Astrocyte of the hippocampus (primary cell): Measurements from ENCODE around the gene EML6.

Experiments
- DNase-seq: peaks from one replicate; pipeline ENCODE4 v3.0.0; 2011; ENCODE audit warnings: low read depth, low spot score

The EML6 gene

GRCh38 chr2:54945391-54946219 is 222.1 kb downstream of the EML6 start:
- DNase-seq = peak; percentile 50

GRCh38 chr2:54946220-54946805 is 222.9 kb downstream of the EML6 start:
- peak; percentile 36 for DNase-seq

GRCh38 chr2:54947136-54947535 is 223.7 kb downstream of the EML6 start:
- DNase-seq = no peak

- DNase-seq = peak; percentile 64
These were observed 224.2 kb downstream of the EML6 start for GRCh38 chr2:54947646-54948045.

GRCh38 chr2:54948120-54948519 is 224.7 kb downstream of the EML6 start:
- no peak for DNase-seq

- DNase-seq = no peak
These were observed 226.0 kb downstream of the EML6 start for GRCh38 chr2:54949431-54949830.

GRCh38 chr2:54950811-54951210 is 227.3 kb downstream of the EML6 start:
- DNase-seq = no peak

GRCh38 chr2:54952425-54952824 is 229.0 kb downstream of the EML6 start:
- DNase-seq = no peak

GRCh38 chr2:54952978-54953456 is 229.6 kb downstream of the EML6 start:
- DNase-seq = no peak

- DNase-seq = no peak
These were observed 230.7 kb downstream of the EML6 start for GRCh38 chr2:54954158-54954557.

GRCh38 chr2:54954705-54955357 is 231.4 kb downstream of the EML6 start:
- no peak for DNase-seq

GRCh38 chr2:54955358-54956110 is 232.1 kb downstream of the EML6 start:
- DNase-seq = no peak

GRCh38 chr2:54956111-54956627 is 232.7 kb downstream of the EML6 start:
- DNase-seq = no peak

GRCh38 chr2:54957321-54957999 is 234.0 kb downstream of the EML6 start:
- DNase-seq = no peak

- DNase-seq = no peak
These were observed 235.4 kb downstream of the EML6 start for GRCh38 chr2:54958717-54959371.

- DNase-seq = no peak
These were observed 236.7 kb downstream of the EML6 start for GRCh38 chr2:54960164-54960563.

- DNase-seq = no peak
These were observed 239.0 kb downstream of the EML6 start for GRCh38 chr2:54962511-54962910.

GRCh38 chr2:54962935-54963440 is 239.5 kb downstream of the EML6 start:
- DNase-seq = no peak

- DNase-seq = no peak
These were observed 240.0 kb downstream of the EML6 start for GRCh38 chr2:54963476-54963875.

GRCh38 chr2:54964271-54964670 is 240.8 kb downstream of the EML6 start:
- peak; percentile 67 for DNase-seq
